ENCODE measurements around the gene NRG4.
"Not testable (repeated sequence)": the region's sequence is repeated elsewhere in the genome, so short reads cannot be mapped to it uniquely, and the experiment has no call there.

Gene NRG4

GRCh38 chr15:75994220-75994619, 18.0 kb downstream of the NRG4 start:
- no peak for DNase-seq (ENCODE audit: low read depth in 2 of 2)

- no peak for DNase-seq (ENCODE audit: low read depth in 2 of 2)
These were observed 19.3 kb downstream of the NRG4 start for GRCh38 chr15:75992897-75993296.

GRCh38 chr15:75989875-75990274, 22.3 kb downstream of the NRG4 start:
- DNase-seq (ENCODE audit: low read depth in 2 of 2) = no peak

- DNase-seq (ENCODE audit: low read depth in 2 of 2) = no peak
These were observed 23.2 kb downstream of the NRG4 start for GRCh38 chr15:75989045-75989444.

- DNase-seq (ENCODE audit: low read depth in 2 of 2) = no peak
These were observed 26.3 kb downstream of the NRG4 start for GRCh38 chr15:75985971-75986370.

- DNase-seq (ENCODE audit: low read depth in 2 of 2) = not testable (repeated sequence)
These were observed 27.5 kb downstream of the NRG4 start for GRCh38 chr15:75984706-75985105.

GRCh38 chr15:75982468-75982867, 29.8 kb downstream of the NRG4 start:
- no peak for DNase-seq (ENCODE audit: low read depth in 2 of 2)

GRCh38 chr15:75981149-75981815, 30.9 kb downstream of the NRG4 start:
- DNase-seq (ENCODE audit: low read depth in 2 of 2) = no peak

GRCh38 chr15:75976766-75977165, 35.5 kb downstream of the NRG4 start:
- not testable (repeated sequence) for DNase-seq (ENCODE audit: low read depth in 2 of 2)

- no peak for DNase-seq (ENCODE audit: low read depth in 2 of 2)
These were observed 46.2 kb downstream of the NRG4 start for GRCh38 chr15:75966073-75966472.

GRCh38 chr15:75961331-75961730, 50.9 kb downstream of the NRG4 start:
- DNase-seq (ENCODE audit: low read depth in 2 of 2) = no peak

GRCh38 chr15:75955720-75956119, 56.5 kb downstream of the NRG4 start:
- no peak for DNase-seq (ENCODE audit: low read depth in 2 of 2)

GRCh38 chr15:75952525-75952924, 59.7 kb downstream of the NRG4 start:
- DNase-seq (ENCODE audit: low read depth in 2 of 2) = no peak

GRCh38 chr15:75948761-75949296, 63.4 kb downstream of the NRG4 start:
- DNase-seq (ENCODE audit: low read depth in 2 of 2) = no peak

GRCh38 chr15:75947092-75947491, 65.1 kb downstream of the NRG4 start:
- DNase-seq (ENCODE audit: low read depth in 2 of 2) = no peak

GRCh38 chr15:75945953-75946352, 66.3 kb downstream of the NRG4 start:
- DNase-seq (ENCODE audit: low read depth in 2 of 2) = no peak

- DNase-seq (ENCODE audit: low read depth in 2 of 2) = no peak
These were observed 68.5 kb downstream of the NRG4 start for GRCh38 chr15:75943713-75944215.

GRCh38 chr15:75943246-75943645, 69.0 kb downstream of the NRG4 start:
- no peak for DNase-seq (ENCODE audit: low read depth in 2 of 2)

- no peak for DNase-seq (ENCODE audit: low read depth in 2 of 2)
These were observed 69.8 kb downstream of the NRG4 start for GRCh38 chr15:75942464-75942863.

GRCh38 chr15:75930866-75931265, 81.4 kb downstream of the NRG4 start:
- no peak for DNase-seq (ENCODE audit: low read depth in 2 of 2)

GRCh38 chr15:75929799-75930565, 82.2 kb downstream of the NRG4 start:
- DNase-seq (ENCODE audit: low read depth in 2 of 2) = no peak

GRCh38 chr15:75928680-75929608, 83.3 kb downstream of the NRG4 start:
- DNase-seq (ENCODE audit: low read depth in 2 of 2) = no peak
